Suprapubic skin (tissue), 4 donors: ENCODE results near the gene ARHGAP42.

ENCODE experiments used
- CTCF ChIP-seq, 2 donors: fragments of 200-600 bp in 1 of 2; fragments of 450-650 bp in 1 of 2; sonication (generic) in 1 of 2; IDR thresholded peaks; one replicate each; pipeline ENCODE4 v1.5.1; 2016 to 2019; ENCODE audit warnings: antibody characterized with exemption in 2 of 2, mild to moderate bottlenecking in 1 of 2, moderate library complexity in 1 of 2
- EP300 ChIP-seq: sonication (generic); formaldehyde crosslinking; IDR thresholded peaks from one replicate; pipeline ENCODE4 v1.6.1; 2017; ENCODE audit warnings: antibody characterized with exemption
- POLR2A ChIP-seq, 2 donors: fragments of 450-650 bp; IDR thresholded peaks; one replicate each; pipeline ENCODE4 v1.6.1; 2017; ENCODE audit warnings: antibody characterized with exemption in 2 of 2, mild to moderate bottlenecking in 2 of 2, moderate library complexity in 2 of 2
- POLR2AphosphoS5 ChIP-seq, 3 donors: sonication (generic); formaldehyde crosslinking; IDR thresholded peaks; one replicate each; pipeline ENCODE4 v1.6.1; 2017; ENCODE audit warnings: antibody characterized with exemption in 3 of 3

GRCh38 chr11:100799445-100799844 is 112.4 kb downstream of the ARHGAP42 start:
- TF ChIP-seq CTCF (IDR thresholded peaks at IDR 0.05) (no peak), POLR2A (IDR thresholded peaks at IDR 0.05) (no peak), EP300 (no peak), POLR2AphosphoS5 (IDR thresholded peaks at IDR 0.05) (no peak)
